22Rv1 (cell line): ENCODE data around the gene SALL1.

Source experiments
- H3K27ac ChIP-seq: fragments of 450-650 bp; 2 replicates; pipeline ENCODE4 v1.5.1; 2017
- ZFX ChIP-seq: fragments of 450-650 bp; IDR thresholded peaks from 2 replicates; pipeline ENCODE4 v1.6.1; 2017; ENCODE audit warnings: antibody characterized with exemption, borderline replicate concordance
- TF ChIP-seq, protein P1 (sequence below): fragments of 450-650 bp; IDR thresholded peaks from 2 replicates; pipeline ENCODE4 v1.5.1; 2017; ENCODE audit warnings: mild to moderate bottlenecking

The SALL1 gene

DNA sequence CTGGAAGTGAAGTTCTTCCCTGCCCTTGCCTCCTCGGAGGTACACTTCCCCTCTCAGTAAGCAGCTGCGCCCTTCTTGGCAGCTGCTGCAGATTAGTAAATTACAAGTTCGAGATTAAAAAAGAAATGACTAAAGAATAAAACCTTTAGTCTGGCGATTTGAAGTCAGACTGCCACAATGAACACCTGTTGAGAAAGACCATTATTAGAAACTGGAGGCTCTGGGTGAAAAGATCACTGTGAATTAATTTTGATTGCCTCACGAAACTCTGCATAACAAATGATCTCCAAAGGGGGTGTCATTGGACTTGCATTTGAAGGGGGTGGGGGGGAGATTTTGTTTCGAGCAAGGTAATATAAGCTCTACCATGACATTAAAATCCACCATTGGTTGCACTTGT, 39.3 kb downstream of the SALL1 start:
- TF ChIP-seq, protein P1, sequence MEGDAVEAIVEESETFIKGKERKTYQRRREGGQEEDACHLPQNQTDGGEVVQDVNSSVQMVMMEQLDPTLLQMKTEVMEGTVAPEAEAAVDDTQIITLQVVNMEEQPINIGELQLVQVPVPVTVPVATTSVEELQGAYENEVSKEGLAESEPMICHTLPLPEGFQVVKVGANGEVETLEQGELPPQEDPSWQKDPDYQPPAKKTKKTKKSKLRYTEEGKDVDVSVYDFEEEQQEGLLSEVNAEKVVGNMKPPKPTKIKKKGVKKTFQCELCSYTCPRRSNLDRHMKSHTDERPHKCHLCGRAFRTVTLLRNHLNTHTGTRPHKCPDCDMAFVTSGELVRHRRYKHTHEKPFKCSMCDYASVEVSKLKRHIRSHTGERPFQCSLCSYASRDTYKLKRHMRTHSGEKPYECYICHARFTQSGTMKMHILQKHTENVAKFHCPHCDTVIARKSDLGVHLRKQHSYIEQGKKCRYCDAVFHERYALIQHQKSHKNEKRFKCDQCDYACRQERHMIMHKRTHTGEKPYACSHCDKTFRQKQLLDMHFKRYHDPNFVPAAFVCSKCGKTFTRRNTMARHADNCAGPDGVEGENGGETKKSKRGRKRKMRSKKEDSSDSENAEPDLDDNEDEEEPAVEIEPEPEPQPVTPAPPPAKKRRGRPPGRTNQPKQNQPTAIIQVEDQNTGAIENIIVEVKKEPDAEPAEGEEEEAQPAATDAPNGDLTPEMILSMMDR: no peak
- TF ChIP-seq ZFX: no peak
- no peak overlapping the region for H3K27ac ChIP-seq

DNA sequence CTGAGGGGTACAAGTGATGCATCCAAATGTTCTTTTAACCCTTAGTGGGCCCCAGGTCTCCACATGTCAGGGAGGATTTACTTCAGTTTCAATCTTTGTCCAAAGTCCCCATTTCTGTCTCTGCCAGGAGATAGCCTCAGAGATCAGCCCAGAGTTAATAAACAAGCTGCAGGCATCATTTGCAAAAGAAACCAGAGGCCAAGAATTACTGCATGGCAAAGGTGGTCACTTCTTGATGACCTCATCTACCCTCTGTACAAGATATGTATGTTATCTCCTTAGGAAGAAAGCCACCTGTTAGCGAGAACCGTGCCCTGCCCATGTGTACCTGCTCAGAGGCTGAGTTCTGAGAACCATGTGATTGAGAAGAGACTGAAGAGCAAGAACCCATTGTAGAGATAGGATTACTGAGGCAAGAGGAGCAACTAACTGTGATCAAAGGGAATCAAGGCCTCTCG, 40.3 kb downstream of the SALL1 start:
- H3K27ac ChIP-seq: no peak overlapping the region

DNA sequence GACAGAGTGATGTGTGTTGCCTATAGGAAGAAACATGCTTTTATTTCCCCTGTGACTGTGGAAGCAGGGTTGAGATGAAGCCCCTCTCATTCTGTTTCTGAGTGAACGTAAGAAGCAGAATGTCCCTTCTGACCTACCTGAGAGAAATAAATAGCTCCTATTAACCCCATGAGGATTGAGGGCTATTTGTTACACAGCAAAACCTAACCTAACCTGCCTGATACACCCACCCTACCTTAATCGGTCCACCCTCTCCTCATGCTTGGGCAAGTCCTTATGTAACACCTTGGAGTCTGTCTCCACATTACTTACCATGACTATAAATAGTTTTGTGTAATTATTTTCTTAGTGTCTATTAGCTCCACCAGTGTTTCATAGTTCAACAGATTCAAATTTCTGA, 41.9 kb downstream of the SALL1 start:
- no peak overlapping the region for H3K27ac ChIP-seq
- TF ChIP-seq, protein P1: no peak
- TF ChIP-seq ZFX: no peak

More for the DNA sequence above, 40.3 kb downstream of the SALL1 start:
- TF ChIP-seq ZFX: no peak
- TF ChIP-seq, protein P1: no peak

DNA sequence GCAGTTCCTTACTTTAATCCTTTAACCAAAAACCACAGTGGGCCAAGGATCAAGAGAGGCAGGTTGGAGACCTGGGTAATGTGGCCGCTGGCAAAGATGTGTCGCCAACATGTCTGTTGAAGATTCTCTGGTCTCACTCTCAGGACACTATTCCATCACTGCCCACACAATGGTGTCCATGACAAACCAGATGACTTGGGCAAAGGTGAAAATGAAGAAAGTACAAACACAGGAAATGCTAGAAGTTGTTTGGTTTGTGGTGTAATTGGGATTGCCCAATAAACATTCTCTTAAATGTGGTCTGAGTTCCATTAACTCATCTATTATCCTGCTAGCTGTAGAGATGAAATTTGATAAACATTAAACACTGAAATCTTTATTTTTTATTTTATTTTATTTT, 43.3 kb downstream of the SALL1 start:
- TF ChIP-seq, protein P1: no peak
- no peak for TF ChIP-seq ZFX
- H3K27ac ChIP-seq: no peak overlapping the region

DNA sequence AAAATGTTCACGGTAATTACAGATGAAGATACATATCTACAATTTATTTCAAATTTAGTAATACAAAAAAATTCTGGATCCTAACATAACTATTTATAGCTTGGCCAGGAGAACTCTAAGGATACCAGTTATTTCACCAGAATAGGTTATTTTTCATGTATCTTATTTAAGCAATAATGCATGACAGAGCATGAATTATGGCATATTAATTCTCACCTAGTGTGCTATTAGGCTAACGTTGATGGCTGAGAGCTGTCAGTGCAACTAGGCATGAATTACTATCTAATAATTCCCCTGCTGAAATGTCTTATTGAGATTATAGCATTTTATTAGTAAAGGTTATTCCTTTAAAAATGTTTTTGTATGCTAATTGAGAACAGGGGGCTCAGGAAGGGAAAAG, 44.5 kb downstream of the SALL1 start:
- no peak overlapping the region for H3K27ac ChIP-seq
- TF ChIP-seq ZFX: no peak
- TF ChIP-seq, protein P1: no peak

DNA sequence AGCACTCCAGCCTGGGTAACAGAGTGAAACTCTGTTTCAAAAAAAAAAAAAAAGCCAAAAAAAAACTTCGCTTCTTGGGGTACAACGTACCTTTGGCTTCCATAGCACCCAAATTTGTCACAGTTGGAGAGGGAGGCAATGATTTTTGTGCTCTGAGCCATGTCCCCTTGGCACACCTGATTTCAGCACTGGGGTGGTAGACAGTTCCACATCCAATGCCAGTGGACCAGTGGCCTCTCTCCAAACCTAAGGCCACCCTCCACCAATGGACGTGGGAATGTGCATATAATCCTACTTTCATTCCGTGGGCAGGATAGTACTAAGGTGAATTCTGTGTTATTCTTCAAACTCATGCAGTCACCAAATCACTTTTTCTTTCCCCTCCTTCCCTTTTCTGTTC, 47.5 kb downstream of the SALL1 start:
- H3K27ac ChIP-seq: no peak overlapping the region
- TF ChIP-seq ZFX: no peak
- TF ChIP-seq, protein P1: no peak

DNA sequence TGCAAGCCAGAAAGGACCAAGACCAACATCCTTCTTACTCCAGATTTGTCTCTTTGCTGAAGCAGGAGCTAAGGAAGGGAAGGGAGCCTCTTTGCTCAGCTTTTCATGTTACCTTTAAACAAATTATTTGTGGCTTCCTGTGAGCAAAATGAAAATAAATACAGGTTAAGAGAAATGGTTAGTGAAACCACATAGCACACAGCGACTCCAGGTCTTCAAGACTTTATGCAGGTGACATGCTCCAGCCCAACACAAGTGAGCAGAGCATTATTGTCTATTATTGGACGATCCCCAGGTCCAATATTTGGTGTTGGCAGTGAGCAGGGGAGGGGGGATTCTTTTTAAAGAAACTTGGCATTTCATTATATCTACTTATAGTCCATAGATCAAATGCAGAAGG, 53.3 kb downstream of the SALL1 start:
- TF ChIP-seq ZFX: no peak
- TF ChIP-seq, protein P1: no peak
- H3K27ac ChIP-seq: no peak overlapping the region
